Measurements from ENCODE around the gene SUCO.
"Not testable (repeated sequence)": the region's sequence is repeated elsewhere in the genome, so short reads cannot be mapped to it uniquely, and the experiment has no call there.

The SUCO gene

DNA sequence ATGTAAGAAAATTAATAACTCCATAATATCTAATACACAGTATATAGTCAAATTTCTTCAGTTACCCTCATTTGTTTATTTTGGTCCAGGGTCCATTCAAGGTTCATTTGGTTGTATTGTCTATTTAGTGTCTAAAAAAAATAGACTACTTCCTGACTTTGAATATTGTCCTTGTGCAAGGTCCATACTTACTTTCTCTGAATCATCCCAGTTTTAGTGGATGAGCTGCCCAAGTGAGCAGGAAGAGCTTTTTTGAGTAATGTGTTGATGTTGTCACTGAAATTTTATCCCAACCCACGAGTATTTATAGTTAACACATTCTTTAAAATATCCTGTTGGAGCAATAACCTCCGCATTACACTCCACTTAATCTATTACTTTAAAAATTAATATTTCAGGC, 80.3 kb downstream of the SUCO start:
- DNase-seq: no peak

DNA sequence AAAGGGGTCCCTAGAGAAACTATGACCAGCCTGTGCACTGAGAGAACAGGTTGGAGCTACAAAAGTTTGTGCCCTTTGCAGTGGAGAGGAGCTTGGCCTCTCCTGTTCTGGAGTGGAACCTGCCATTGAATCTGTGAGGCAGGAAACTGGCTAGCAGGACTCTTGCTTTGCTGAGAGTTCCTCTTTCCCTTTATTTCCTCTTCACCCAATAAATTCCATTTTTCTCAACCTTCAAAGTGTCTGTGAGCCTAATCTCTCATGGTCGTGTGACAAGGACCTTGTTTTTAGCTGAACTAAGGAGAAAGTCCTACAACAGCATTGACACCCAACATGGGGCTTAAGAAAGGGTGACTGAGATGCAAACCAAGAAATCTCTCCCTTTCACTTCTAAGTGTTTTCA, 83.2 kb downstream of the SUCO start:
- no peak for DNase-seq

DNA sequence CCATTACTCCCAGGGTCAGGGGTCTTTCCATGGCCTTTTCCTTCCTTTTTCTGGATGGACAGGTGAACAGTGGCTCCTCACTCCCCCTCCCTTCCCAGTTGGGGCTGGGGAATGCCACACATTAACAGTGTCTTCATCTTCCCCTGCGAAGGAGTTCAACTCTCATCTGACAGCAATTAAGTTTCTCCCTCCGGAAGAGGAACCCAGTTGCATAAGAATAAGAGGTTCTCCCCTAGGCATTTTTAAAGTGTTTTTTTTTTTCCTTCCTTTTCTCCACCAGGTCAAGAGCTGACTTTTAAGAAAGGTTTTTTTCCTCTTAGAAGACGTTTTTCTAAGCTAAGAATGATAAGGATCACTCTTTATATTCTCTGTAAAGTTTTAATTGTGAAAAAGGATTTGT, 83.7 kb downstream of the SUCO start:
- no peak for DNase-seq

DNA sequence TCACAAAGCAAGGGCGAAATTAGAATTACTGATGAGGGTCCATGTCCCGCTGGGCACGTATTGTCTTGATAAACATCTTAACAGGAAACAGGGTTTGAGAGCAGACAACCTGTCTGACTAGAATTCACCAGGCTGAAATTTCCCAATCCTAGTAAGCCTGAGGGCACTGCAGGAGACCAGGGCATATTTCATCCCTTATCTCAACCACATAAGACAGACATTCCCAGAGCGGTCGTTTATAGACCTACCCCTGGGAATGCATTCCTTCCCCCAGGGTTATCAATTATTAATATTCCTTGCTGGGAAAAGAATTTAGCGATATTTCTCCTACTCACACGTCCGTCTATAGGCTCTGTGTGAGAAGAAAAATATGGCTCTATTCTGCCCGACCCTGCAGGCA, 87.7 kb downstream of the SUCO start:
- not testable (repeated sequence) for DNase-seq

DNA sequence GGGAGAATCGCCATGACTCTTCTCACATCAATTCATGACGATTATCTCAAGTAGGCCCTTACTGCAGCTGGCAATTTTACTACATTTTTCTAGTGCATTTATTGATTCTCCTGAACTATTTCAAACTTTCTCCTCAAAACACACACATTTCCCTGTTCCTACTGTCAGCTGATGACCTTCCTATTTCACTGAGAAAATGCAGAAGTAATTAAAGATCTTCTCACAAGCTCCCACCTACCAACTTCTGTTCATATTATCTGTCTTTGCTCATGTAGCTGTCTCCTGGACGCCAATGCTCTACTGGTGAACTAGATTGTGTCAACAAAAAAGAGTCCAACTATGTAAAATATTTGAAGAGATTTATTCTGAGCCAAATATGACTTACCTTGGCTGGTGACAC, 89.6 kb downstream of the SUCO start:
- DNase-seq: no peak

DNA sequence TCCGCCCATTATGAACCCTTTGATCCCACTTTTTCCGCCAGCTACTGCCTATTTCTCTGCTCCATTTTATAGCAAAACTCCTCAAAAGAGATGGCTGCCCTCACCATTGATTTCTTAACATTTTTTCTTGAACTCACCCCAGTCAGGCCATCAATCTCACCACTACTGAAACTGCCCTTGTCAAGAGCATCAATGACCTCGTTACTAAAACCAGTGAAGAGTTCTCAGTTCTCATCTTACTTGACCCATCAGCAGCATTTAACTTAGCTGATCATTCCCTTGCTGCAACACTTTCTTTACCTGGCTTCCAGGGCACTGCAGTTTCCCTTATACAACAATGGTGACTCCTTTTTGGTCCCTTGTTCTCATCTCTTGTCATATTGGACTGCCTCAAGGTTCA, 90.8 kb downstream of the SUCO start:
- no peak for DNase-seq

DNA sequence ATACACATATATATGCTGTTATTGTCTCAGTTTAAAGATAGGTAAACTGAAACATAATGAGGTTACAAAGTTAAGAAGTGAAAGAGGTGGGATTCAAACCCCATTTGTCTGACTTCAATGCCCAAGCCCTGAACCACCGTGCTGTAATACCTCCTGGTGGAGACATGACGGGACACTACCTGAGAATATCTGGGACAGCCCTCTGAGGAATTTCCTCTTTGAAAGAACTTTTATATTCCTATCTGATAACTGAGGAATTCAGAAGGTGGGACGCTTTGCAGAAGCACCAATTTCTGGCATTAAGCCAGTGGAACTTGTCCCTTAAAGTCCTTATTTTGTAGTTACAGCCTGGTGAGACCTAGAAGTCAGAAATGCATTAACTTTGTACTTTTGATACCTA, 93.9 kb downstream of the SUCO start:
- no peak for DNase-seq

DNA sequence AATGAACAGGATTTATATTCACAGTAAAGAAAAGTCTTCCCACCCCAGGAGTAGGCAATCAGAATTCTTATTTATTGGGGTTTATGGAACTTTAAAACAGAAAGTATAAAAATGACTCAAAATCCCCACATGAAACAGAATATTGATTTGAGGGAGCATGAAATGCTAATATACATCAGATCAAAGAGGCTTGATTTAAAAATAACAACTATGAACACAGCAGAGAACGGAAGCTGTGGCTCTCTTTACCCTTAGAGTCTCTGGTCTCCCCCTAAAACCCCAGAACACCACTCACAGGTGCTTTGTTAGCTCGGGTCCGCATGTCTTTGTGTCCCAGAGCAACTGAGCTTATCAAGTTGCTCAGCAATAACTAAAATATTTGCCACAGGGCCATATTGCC, 94.8 kb downstream of the SUCO start:
- DNase-seq: no peak

DNA sequence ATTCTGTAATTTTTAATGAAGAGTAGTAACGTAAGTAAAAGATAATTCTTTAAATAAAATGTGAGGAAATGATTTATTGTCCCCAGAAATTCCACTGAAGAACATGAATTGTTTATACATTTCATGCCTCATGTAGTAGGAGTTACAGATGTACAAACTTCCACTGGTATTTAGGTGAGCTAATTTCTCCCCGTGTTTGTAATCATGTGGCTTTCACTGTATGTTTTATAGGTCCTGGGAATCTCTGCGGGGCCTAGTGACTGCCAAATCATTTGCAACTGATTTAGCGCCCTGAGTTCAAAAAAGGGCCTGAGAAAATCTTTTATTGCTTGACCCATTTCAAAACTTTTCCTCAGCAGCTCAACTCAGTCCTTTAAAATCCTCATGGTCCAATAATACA, 95.5 kb downstream of the SUCO start:
- no peak for DNase-seq

DNA sequence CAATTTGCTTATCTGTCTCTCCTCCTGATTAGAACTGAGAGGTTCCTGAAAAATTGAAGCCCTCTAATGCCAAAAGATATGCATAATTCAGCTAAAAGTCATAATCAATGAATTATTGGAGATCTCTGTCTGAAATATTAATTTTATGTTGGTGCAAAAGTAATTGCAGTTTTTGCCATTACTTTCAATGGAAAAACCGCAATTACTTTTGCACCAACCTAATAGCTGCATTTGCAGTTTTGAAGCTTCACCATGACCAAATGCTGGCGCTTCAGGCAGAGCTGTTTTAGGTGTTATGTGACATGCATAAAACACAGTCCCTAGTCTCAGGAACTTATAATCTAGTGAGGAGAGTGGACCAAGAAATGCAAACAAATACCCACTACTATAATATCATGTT, 96.2 kb downstream of the SUCO start:
- DNase-seq: no peak

DNA sequence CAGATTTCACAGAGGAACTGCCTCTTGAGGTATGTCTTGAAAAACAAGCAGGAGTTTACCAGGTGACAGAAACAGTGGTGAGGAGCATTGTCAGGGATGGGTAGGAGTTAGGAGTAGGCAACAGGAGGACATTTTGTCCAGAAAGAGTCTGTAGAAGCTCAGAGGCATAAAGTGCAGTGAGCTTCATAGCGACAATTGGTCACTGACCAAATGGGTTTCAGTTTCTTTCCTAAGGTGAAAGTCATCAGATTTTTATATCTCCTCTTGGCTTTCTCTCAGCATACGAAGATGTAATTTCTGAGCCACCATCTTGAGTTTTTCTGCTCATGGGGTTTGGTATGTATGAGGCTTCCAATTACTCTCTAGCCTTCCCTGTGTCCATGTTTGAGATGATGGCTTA, 96.7 kb downstream of the SUCO start:
- no peak for DNase-seq

DNA sequence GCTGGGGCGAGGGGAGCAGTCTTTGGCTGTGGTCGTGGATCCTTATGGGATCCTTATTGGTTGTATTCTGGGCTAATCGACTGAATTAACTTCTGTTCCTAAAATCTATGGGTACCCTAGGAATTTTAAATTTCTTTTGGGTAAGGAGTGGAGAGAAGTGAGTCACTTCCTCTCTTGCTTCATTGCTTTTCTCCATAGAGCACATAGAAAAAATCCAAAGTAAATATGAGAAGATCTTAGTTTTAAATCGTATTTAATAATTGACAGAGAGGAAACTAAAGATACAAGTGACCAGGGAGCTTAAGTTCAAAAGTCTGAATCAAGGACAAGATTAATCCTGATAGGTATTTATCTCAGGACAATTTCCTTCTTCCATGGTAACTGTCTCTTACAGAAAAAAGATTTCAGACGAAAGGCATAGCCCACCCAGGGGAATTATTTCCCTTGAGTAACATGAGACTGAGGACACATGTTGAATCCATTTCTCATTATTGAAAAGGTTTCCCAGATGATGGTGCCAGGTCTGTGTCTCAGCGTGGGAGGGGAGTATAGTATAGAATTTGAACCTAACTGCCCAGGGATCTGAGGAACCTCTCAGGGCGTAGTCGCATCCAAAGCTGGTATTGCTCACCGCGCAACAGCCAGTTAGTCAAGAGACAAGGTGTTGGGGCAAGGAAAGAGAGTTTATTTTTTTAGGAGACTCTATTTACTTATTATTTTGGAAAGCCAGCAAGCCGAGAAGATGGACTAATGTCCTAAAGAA, 97.3 kb downstream of the SUCO start:
- DNase-seq: no peak

DNA sequence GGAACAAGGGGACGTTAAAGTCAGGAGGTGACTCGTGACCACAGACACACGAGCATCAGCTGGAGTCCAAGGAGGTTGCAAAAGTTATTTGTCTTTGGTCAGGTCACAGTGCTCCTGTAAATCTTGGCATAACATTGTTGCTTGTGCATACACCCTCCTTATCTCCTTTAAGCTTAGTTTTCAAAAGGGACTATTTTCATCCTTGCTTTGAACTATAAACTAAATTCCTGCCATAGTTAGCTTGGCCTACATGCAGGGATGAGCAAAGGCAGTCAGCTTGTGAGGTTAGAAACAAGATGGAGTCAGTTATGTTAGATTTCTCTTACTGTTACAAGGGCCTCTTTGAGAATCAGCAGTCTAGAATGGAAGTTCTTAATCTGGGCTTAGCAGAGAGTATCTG, 97.9 kb downstream of the SUCO start:
- no peak for DNase-seq

DNA sequence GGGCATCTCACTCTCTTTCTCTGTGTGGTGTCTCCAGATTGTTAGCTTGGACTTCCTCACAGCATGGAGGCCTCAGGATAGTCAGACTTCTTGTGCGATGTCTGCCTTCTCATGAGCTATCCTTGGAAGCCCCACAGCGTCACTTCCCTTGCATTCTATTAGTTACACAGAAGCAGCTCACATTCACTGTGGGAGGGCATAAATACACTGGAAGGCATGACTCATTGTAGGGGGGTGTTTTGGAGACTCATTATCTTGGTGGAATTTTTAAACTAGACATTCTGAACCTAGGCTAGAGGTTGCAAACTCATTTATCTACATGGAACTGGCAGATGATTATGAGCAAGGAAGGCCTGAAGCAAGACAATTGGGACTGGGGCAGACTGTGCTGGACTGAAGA, 104.6 kb downstream of the SUCO start:
- DNase-seq: no peak

DNA sequence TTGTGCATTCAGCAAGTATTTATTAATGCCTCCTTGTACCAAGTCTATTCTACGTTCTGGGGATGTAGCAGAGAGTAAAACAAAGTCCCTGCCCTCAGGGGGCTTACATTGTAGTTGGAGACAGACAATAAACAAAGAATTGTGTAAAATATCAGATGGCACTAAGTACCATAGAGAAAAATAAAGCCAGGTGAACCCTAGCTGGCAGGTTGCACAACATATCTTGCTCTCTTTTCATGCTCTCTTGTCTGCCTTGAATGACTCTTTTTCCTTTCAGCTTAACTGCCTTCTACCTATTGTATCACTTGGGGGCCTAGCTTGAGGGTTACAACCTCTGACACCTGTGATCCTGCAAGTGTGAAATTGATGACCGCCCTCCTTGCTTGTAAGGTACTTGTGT, 105.3 kb downstream of the SUCO start:
- no peak for DNase-seq

DNA sequence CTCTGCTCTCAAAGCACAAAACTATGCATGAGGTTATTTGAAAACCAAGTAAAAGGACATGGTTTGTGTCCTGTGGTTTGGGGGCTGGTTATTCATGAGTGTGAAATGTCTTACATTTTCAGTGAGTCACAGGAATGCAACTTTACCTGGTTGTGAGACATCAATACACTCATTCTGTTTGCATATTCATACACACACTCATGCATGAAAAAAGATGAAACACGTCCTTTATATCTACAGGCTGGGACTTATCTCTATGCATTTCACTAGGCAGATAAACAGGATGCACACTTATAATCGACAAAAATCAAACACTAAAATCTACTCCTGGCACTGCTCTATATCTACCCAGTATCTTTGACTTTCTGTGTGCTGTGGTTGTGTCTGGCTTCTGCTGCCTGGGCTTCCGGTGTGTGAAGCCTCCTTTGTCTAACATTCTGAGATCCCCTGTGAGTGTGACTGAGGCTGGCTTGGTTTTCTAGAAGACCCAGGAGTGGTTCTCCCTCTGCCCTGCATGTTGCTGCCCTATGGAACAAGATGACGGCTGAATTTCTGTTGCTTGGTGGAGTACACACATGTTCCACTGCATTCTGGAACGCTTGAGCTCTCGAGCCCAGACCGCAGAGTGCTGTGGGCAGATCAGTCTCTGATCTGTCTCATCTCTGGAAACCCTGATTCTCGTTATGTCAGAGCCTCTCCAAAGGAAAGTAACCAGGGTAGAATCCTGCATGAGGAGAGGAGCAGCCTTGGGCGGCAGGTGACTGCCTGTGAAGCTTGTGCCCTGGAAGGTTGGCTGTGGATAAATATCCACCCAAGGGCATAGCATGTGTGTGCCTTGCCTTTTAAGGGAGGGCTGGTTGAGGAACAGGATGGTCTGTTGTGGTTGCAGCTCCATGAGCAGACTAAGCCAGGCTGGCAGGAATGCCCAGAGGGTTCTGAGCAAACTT, 106.2 kb downstream of the SUCO start:
- DNase-seq: no peak

DNA sequence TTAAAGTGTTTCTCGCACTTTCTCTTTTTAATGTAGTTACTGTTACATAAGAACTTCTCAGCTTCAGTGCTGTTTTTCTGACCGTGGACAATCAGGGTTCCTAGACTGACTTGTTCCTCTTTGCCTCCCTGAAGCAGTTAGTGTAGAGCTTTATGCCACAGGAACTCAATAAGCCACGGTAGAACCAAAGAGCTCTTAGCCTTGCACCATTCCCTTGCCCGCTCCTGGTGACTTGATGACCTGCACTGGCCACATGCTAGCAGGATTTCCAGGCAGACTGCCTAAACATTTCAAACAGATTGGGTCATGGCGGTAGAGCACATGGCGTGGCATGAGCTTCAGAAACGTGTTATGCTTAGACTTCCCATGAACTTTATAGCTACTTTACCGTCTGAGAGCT, 107.2 kb downstream of the SUCO start:
- no peak for DNase-seq

DNA sequence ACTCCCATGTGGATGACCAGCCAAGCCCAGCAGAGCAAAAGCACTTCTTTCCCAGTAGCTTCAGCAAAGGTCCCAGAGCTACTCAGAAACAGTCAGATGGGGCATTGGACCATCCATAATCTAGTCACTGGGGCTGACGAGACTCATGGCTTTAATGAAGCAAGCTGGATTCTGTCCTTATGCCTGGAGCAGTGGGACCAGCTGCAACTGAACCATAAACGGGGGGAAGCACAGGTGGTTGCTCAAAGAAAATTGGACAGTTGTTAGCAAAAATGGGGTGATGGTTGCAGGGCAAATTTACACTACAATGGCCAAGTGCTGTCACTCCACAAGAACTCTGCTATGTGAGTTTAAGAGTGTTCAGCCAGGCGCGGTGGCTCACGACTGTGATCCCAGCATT, 108.5 kb downstream of the SUCO start:
- DNase-seq: no peak

DNA sequence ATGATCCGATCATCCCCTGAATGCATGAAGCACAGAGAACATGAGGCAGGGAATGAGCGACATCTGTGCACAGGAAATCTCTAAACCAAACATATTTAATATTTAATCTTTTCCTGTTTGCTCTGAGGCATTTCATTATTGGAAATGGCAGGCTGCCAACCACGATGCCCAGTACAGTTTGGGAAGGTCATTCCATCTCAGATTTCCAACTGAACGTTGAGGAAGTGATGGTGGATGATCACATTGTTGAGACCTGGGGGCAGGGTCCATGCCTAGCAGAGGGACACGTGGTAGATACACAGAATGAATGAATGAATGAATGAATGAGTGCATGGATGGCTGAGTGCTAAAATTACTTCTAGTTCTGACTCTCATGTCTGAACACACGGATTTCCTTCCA, 110.0 kb downstream of the SUCO start:
- DNase-seq: peak; percentile 17

DNA sequence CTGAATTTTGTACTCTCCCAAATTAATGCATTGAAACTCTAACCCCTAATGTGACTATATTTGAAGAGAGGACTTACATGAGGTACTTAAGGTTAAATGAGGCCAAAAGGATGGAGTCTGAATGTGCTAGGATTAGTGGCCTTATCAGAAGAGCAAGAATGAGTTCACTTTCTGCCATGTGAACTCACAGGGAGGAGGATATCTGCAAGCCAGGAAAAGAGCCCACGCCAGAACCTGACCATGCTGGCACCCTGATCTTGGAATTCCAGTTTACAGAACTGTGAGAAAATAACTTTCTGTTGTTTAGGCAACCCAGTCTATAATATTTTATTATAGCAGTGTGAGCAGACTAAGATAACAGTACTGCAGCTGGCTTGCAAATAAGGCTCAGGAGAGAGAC, 113.7 kb downstream of the SUCO start:
- no peak for DNase-seq

DNA sequence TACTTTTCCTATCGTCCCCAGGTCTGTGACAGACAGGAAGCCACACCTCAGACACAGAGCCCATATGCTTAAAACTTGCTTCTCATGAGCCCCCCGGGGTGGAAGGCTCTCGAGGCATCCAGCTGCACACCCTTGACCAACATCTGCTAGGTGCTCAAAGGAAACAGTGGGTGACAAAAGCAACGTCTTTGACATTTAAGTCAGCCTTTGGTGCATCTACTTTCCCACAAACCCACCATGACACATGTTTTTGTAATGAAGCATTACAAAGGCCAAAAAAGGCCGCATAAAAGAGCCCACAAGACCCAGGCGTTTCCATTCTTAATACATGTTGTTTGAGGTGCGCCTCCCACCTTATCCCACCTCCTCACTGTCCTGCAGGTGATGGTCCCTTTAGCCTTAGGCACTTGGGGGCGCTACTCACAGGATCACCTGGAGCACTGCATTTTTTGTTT, 114.2 kb downstream of the SUCO start:
- DNase-seq: no peak

DNA sequence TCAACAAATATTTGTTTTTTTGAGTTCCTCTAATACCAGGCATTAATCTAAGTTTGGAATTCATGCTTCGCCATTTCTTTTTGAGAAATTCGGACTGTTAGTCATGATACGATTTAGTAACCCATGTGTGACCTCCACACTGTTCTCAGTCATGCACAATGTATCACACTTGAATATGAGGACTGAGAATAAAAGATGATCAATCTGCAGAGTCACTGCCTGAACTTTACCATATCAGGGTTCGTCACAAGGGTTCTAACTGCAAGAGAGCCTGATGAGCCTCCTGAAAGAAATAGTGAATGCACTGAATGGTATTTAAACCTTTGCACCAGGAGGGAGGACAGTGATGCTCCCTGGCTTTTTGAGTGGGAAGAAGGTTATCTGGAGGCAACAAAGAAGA, 115.0 kb downstream of the SUCO start:
- DNase-seq: no peak

DNA sequence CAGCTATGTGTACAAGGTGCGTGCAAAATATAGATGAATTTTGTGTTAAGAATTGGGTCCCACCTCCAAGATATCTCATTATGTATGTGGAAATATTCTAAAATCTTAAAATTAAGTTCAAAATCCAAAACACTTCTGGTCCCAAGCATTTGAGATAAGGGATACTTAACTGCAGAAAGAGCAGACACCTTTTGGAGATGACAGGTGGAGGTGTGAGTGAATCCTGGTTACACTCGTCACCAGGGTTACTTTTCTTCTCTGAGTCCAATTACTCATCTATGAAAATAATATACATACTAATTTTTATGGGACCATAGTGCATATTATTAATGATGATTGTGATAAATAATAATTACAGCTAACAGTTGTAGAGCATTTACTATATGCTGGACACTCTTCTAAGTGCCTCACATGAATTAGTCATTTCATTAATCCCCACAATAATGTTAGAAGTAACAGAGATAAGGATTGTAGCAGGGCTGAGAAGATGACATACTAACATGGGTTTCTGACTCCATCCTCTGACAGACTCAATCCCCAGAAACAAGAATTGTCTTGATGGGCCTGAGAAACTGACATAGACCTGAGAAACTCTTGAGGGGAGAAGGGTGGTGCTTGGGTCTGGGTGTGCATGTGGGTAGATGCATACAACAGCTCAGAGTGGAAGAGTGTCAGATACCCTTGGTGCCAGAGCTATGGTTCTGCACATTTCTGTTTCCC, 117.7 kb downstream of the SUCO start:
- DNase-seq: no peak

Data from NCI-H146 (cell line).